NCI-H187 (cell line): ENCODE data around the gene ZNF423.
"Not testable (repeated sequence)": the region's sequence is repeated elsewhere in the genome, so short reads cannot be mapped to it uniquely, and the experiment has no call there.

ENCODE experiments used
- DNase-seq, 2 experiments: peaks; one replicate each; lab custom pipeline; 2025; lab: John Stamatoyannopoulos, UW

ZNF423 gene

DNA sequence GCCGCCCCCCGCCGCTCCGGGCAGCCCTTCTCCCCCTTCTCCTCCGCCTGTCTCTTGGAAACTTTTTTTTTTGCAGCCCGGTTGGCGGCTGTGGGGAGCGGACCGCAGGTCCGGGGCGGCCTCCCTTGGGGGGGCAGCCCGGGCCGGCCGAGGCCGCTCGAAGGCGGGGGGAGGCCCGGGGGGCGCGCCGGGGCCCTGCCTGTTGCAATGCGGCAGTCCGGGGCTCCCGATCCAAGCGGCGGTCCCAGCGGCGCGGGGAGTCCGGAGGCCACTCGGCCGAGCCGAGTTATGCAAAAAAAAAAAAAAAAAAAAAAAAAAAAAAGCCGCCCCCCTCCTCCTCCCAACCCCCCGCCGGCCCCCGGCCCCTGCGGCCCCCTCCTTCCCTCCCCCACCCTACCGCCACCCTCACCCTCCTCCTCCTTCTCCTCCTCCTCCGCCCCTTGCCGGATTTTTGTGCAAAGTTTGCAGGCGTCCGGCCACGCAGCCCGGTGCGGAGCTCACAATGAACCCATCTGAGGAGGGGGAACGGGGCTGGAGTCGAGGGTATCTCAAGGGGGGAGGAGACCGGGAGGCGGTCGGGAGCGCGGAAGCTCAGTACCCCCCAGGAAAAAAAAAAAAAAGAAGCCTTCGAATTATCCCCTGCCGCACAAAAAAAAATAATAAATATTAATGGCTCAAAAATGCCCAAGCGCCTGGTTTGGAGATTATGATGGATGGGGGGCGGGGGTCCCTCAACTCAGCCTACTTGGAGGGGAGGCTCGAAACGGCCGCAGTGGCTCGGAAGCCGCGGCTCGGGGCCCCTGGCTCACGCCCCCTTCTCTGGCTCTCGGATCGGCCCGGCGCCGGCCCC, at the start of gene ZNF423:
Gene ZNF423 (minus strand): TSS at position 291 of the 850 bp plus-strand sequence. CDS start 338 bp downstream, outside the sequence.
- DNase-seq = no peak

DNA sequence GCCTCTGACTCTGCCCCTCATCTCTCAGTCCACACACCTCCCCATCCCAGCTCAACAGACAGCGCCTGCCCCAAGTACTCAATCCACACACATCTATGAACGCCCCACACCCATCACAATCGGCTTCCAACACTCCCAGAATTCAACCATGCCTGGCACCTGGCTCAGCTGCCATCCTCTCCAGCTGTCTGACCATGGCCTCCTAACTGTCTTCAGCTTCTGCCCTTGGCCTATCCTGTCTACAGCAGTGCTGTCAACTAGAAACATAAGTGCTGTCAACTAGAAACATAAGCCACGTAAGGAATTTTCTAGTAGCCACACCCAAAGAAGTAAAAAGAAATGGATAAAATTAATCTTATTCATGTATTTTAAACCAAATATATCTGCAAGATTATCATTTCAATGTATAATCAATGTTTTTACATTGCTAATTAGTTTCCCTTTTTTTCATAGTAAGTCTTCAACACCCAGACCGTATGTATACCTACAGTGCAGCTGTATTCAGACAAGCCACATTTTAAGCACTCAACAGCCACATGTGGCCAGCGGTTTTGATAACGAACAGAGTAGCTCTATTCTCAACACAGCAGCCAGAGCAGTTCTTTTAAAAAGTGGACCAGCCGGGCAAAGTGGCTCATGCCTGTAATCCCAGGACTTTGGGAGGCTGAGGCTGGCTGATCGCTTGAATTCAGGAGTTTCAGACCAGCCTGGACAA, 48.6 kb upstream of the ZNF423 start:
- DNase-seq = no peak

DNA sequence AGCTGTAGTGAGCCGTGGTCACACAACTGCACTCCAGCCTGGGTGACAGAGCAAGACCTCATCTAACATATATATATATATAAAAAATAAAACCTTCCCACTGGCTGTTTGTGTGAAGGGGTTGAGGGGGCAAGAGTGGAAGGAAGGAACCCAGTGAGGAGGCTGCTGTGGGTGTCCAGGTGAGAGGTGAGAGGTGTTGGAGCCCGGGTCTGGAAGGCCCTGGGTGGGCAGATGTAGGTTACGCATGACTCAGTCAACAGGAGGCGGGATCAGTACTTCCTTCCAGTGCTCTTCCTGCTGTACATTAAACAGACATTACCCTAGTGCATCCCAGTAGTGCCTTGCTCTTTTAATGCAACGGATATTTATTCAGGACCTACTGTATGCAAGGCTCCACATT, 47.0 kb upstream of the ZNF423 start:
- no peak for DNase-seq

DNA sequence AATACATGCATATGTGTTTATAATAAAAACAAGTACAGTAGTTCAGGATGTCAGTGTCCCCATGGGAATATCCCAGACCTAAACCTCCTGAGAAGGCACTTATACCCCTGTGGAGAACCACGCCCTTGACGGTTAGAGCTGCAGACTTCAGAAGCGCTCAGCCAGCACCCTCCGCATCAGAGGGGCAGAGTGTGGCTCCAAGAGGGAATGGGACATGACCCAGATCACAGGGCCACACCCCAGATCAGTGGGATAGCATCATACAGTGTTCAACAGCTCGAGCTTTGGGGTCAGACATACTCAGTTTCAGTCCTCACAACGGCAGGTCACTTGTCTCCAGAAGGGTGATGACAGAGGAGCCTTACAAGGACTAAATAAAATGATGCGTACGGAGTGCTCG, 45.8 kb upstream of the ZNF423 start:
- DNase-seq = no peak

DNA sequence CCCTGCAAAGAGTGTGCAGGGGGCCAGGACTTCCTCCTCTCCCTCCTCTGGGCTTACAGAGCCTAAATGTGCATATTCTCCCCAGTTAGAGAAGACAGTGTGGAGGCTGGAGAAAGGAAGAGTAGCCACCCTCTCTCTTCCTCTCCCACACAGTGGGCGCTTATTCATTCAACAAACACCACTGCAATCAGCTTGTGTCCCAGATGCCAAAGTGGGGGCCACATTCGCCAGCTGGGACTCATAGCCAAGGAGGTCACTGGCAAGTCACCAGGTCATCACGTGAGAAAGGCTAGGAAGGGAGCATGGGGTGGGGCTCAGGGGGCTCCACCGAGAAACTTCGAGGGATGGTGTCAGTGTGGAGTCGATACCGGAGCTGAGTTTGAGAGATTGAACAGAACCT, 45.0 kb upstream of the ZNF423 start:
- no peak for DNase-seq

DNA sequence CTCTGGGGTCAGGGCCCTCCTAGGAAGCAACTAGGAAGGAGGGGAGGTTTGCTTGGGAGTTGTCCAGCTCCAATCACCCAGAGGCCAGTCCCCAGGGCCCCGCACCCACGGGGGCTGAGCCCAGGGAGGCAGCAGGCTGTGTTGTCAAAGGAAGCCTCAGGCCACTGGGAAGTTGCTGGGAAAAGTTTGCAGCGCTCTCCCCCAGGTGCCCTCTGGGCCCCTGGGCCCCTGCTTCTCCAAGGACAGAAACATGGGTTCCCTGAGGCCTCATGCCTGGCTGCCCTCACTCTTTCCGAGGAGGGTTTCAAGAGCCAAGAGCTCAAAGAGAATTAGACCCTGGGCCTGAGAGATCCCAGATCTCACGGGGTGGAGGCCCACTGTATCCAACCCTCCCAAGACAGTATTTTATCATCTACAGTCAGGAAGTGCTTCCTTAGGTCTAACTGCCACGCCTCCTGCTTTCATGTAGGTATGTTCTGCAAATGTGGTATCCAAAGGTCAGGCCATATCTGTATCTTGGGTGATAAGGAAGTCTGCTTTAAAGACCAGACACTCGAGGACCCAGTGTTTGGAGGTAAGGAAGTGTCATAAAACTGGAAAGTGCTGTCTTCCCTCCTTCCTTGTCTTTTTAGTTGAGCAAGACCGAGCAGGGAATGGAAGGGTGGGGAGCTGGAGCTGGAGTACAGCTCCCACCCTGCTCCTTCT, 44.2 kb upstream of the ZNF423 start:
- DNase-seq = no peak

DNA sequence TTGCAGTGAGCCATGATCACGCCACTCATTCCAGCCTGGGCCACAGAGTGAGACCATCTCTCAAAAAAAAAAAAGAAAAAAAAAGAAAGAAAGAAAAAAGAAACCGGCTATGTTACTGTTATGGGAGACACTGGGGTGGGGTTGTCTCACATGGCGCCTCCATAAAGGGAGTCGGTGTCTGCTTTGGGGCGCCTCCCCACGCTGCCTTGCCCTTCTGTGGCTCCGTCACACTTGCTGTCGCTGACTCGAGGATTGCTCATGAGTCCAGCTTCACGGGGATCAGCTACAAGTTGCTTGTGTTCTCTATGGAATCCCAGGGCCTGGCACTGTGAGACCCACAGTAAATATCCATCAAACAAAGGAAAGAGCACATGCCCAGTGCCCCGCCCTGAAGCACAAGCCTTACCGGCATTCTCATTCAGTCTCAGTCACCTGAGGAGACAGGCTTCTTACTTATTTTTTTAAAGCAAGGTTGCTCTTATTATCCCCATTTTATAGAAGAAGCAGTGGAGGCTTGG, 40.6 kb upstream of the ZNF423 start:
- DNase-seq = no peak

DNA sequence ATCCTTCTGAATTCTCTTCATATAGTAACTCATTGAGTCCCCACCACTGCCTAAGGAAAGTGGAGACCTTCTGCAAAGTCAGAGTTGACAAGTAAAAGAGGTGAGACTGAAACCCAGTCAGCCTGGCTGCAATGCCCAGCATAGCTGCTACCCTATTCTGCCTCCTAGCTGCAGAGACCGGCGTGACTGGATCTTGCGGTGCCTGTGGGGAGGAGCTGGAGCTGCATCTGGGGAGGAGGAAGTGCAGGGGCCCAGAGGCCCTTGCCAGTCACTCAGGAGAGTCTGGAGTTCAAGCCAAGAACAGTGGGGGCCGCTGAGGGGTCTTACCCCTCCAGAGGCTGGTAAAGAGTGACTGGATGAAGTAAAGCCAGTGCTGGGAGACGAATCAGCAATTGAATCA, 35.0 kb upstream of the ZNF423 start:
- DNase-seq = no peak

DNA sequence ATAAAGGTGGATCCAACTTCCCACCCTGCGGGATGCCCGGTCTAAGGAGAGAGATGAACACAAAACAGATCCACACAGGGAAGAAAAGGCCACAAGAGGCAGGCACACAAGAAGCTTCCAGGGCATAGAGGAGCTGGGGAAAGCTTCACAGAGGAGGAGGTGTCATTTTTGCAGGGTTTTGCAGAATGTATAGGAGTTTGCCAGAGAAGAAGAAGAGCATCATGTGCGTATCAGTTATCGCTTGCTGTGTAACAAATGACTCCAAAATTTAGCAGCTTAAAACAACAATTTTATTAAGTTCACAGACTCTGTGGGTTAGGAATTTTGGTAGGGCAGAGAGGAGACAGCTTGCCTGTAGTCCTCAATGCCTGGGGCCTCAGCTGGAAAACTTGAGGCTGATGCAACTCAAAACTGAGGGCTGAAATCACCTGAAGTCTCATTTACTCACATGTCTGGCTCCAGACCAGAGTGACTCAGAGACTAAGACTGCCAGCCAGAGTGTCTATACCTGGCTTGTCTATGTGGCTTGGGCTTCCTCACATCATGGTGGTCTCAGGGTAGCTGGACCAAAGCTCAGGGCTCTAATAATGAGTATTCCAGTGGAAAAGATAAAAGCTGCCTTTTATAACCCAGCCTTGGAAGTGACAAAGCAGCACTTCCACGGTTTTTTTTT, 33.9 kb upstream of the ZNF423 start:
- DNase-seq = no peak

DNA sequence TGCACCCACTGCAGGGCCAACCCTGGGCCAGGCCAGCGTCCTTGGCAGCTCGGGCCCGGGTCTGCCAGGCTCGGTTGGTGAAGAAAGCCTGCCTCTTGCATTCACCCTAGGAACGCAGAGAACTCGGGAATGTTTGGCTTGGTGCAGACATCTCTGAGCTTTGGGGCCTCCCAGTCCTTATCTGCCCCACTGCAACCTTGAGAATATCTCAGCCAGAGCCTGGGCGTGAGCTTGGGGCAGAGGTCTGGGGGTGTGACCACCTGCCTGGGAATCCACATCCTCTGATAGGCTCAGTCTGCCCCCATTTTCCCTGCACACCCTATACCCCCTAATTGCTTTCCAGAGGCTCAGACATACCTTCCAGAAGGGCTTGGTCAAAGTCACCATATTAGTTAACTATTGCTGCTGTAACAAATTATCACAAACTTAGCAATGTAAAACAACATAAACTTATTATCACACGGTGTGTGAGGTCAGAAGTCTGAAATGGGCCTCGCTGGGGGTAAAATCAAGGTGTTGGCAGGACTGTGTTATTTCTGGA, 30.7 kb upstream of the ZNF423 start:
- DNase-seq = no peak

DNA sequence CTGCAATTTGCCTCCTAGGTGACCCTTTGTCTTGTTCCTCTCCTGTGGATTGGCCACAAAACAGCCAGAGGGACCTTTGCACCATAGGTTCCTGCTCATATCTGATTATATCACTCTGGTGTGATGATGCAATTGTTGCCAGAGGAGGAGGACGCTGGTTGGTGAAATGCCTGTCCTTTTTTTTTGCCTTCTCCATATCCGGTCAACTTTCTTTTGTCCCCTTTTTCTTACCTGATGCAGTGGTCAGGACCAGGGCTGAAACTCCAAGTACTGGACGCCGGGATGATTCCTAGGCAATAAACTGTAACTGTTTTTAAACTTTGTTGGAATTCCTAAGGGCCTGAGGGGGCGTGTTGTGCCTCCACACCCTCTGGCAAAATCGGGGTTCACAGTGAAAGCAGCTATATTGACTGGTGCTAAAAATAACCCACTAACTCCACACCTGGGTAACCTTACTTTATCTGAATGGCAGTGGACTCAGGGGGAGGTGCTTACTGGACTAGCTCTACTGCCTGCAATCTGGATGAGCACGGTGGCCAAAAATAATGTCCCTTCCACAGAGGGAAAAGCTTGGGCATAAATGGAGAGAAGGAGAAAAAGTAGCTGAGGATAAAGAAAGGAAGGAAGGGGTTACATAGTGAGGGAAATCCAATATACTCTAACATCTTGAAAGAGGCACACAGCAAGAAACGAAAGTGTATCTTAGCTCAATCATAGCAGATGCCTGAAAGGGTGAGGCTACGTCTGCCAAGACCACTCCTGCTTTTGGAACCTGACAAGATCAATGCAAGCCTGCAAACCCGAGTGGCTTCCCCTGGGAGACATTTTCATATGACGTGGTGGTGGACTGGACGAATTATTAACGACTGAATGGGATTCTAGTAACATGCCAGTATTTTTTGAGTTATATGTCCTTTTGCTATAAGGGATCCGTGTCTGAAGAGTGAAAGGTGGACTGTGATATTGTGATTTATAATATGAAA, 28.4 kb upstream of the ZNF423 start:
- DNase-seq = no peak

DNA sequence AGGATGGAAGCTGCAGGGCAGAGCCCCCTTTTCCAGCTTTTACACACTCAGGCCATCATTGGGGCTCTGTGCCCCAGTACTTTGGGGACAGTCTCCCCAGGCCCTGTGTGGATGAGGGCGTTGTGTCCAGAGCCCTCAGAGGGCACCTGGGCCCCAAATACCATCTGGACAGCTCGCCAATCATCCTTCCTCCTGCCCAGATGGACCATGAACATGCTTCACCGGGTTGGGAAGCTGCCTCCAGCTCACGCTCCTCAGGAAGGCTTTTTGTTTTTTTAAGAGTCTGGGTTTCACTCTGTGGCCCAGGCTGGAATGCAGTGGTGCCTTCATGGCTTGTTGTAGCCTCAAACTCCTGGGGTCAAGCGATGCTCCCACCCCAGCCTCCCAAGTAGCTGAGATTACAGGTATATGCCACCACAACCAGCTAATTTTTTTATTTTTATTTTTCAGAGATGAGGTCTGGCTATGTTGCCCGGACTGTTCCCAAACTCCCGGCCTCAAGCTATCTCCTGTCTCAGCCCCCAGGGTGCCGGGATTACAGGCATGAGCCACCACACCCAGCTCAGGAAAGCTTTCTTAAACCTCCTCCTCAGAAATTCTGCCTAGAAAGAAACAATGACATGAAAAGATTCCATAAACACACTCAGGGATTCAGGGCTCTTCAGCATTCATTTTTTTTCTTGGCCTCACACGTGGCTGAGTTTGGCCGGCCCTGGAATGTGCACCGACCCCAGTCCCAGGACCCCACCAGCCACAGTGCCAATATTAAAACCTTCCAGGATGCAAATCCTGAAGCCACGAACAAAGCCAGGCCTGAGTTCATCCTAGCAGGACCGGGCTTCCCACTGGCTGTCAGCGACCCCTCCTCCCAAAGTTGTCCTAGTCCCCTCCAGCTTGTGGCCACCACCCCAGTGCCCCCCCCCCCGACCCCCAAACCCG, 27.4 kb upstream of the ZNF423 start:
- DNase-seq = no peak

DNA sequence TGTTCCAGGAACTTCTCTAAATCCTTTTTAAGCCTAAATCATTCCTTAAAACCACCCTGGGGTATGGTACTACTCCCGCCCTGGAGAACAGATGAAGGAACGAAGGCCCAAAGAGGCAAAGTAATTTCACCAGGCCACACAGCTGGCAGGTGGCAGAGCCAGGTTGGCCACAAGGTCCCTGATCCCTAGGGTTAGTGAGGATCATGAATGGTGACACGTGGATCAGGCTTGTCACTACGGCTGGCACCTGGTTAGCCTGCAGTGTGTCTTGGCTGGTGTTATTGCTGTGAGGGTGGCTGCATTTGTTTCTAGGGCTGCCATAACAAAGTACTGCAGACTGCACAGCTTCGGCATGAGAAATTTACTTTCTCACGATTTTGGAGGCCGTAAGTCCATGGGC, 26.0 kb upstream of the ZNF423 start:
- no peak for DNase-seq

DNA sequence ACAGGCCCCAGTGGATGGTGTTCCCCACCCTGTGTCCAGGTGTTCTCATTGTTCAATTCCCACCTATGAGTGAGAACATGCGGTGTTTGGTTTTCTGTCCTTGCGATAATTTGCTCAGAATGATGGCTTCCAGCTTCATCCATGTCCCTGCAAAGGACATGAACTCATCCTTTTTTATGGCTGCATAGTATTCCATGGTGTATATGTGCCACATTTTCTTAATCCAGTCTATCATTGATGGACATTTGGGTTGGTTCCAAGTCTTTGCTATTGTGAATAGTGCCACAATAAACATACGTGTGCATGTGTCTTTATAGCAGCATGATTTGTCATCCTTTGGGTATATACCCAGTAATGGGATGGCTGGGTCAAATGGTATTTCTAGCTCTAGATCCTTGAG, 22.6 kb upstream of the ZNF423 start:
- not testable (repeated sequence) for DNase-seq

DNA sequence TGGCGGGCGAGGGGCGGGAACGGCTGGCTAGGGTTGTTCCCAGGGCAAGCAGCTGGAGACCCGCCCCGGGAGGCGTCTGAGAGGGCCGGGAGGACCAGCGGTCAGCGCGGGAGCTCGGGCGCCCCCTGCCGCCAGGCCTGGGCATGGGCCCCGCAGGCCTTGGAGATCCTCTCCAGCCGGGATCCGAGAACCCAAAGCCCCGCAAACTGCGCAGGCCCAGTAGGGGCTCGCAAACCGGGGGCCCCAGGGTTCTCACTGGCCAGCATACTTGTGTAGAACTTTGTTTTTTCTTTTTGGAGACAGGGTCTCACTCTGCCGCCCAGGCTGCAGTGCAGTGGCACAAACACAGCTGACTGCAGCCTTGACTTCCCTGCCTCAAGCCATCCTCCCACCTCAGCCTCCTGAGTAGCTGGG, 20.8 kb upstream of the ZNF423 start:
- no peak for DNase-seq

DNA sequence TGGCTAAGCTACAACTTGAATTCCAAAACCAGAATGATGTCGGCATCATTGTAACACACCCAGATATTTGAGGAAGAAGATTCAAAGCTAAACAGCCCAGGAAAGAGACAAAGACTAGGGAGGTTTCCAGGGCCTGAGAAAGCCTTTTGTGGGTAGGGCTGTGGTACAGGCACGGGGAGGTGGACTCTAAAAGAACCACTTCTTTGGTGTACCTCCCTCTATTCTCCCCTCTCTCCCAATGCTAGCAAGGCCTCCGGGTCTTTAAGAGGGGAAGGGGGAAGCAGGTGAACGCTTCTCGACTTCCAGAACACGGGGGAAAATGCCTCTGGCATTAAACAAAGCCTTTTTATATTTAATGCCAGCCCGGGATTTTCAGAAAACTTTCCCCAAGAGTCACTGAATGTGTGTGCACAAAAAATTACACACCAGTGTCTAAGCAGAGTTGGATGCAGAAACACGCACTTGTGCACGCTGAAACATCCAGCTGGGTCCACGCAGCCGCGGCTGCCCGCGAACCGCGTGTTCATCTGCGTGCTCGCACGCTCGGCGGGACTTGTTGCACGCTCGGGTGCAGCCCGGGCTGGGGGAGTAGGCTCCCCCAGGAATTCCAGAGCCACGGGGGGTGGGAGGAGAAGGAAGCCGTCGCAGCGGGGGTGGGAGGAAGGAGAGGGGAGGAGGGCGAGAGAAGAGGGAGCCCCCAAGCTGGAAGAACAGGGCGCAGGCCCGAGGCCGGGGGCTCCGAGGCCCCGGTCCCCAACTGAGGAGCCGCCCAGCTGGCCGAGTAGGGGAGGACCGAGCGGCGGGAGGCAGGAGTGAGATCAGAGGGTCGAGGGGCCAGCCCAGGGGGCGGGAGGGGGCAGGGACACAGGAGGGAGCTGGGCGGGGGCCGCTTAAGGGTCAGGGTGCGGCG, 20.1 kb upstream of the ZNF423 start:
- no peak for DNase-seq

DNA sequence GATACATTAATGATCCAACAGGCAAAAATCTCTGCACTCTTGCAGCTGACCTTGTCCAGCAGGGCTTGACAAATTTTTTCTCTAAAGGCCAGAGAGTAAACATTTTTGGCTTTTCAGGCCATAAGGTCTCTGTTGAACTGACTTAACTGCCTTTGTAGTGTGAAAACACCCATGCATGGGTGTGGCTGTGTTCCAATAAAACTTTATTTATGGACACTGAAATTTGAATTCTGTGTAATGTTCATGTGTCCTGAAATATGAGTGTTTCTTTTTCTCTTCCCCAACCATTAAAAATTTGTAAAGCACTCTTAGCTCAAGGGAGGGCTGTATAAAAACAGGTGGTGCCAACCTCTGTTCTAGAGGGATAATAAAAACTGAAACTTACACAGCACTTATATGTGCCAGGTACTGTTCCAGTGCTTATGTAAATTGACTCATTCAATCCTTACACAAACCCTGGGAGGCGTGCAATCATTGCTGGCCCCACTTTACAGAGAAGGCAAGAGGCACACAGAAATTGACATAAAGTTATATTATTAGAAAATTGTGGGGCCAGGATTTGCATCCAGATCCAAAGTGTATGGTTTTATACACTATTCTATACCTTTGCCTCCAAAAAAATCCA, 18.8 kb upstream of the ZNF423 start:
- DNase-seq = no peak

DNA sequence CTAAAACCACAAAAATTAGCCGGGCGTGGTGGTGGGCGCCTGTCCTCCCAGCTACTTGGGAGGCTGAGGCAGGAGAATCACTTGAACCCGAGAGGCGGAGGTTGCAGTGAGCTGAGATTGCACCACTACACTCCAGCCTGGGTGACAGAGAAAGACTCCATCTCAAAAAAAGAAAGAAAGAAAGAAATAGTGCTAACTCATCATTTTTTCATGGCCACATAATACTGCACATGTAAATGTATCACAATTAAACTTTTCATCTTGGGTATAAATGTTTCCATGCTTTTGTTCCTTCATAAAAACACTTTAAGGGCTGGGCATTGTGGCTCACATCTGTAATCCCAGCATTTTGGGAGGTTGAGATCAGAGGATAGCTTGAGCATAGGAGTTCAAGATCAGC, 15.9 kb upstream of the ZNF423 start:
- DNase-seq = not testable (repeated sequence)
